ENCODE data around the gene EPB41L3.

GRCh38 chr18:5476961-5477800 lies 66.6 kb downstream of the EPB41L3 start:
- TF ChIP-seq POLR2A (IDR thresholded peaks at IDR 0.05; ENCODE audit: borderline replicate concordance, extremely low read depth, insufficient read depth, insufficient read length) (no peak), CTCF (IDR thresholded peaks at IDR 0.05 in 2 of 3, conservative IDR thresholded peaks at IDR 0.05 in 1 of 3; ENCODE audit: borderline replicate concordance in 1 of 3, insufficient read depth in 1 of 3, low read depth in 2 of 3, low read length in 2 of 3) (no peak), RAD21 (IDR thresholded peaks at IDR 0.05; ENCODE audit: low read depth) (no peak), EZH2 (IDR thresholded peaks at IDR 0.05) (no peak), SIN3A (IDR thresholded peaks at IDR 0.05; ENCODE audit: low read depth) (no peak), POLR2AphosphoS5 (IDR thresholded peaks at IDR 0.05; ENCODE audit: low read depth, low read length) (no peak), CEBPB (IDR thresholded peaks at IDR 0.05; ENCODE audit: low read depth) (no peak)

Measured in HCT116 (cell line).